D721Med (cell line): ENCODE data around the gene GAREM1.

Experiments used
- DNase-seq: peaks from one replicate; pipeline ENCODE4 v3.0.0; 2011; ENCODE audit warnings: low spot score; ENCODE audit not compliant: insufficient read length
- FAIRE-seq: peaks from 2 replicates; lab custom pipeline; 2011; peaks lifted over from hg19 to GRCh38; lab: Jason Lieb, UNC
- TF ChIP-seq, protein P1 (sequence below): IDR thresholded peaks from 2 replicates; pipeline ENCODE4 v1.5.1; 2012; ENCODE audit warnings: mild to moderate bottlenecking, control low read depth; ENCODE audit not compliant: insufficient read depth; ENCODE audit errors: missing control alignments

Gene GAREM1

DNA sequence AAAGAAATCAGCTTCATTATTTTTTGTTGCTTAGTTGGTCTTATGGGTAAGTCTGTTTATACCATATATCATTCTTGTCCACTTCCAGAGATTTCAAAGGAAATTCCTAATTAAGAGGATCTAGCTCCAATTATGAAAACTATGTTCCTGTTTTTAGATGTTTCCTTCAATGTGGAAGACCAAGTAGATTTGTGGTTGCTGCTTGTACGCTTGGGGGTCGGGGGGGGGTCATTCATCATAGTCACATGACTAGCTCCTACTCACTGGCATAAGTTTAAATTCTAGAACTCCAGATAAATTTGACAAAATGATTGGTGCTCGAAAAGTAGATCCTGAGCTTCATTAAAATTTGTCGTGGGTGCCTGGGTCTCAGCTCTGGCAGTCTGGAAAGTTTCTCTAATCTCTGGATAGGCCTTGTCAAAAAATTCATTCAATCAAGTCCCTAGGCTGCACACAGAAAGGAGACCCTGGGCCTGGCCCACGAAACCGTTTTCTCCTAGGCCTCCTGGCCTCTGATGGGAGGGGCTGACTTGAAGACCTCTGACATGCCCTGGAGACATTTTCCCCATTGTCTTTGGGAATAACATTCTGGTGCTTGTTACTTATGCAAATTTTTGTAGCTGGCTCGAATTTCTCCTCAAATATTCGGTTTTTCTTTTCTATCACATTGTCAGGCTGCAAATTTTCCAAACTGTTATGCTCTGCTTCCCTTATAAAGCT, 218.4 kb downstream of the GAREM1 start:
- FAIRE-seq (peak; percentile 78), DNase-seq (no peak)
- TF ChIP-seq, protein P1, sequence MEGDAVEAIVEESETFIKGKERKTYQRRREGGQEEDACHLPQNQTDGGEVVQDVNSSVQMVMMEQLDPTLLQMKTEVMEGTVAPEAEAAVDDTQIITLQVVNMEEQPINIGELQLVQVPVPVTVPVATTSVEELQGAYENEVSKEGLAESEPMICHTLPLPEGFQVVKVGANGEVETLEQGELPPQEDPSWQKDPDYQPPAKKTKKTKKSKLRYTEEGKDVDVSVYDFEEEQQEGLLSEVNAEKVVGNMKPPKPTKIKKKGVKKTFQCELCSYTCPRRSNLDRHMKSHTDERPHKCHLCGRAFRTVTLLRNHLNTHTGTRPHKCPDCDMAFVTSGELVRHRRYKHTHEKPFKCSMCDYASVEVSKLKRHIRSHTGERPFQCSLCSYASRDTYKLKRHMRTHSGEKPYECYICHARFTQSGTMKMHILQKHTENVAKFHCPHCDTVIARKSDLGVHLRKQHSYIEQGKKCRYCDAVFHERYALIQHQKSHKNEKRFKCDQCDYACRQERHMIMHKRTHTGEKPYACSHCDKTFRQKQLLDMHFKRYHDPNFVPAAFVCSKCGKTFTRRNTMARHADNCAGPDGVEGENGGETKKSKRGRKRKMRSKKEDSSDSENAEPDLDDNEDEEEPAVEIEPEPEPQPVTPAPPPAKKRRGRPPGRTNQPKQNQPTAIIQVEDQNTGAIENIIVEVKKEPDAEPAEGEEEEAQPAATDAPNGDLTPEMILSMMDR: no peak

DNA sequence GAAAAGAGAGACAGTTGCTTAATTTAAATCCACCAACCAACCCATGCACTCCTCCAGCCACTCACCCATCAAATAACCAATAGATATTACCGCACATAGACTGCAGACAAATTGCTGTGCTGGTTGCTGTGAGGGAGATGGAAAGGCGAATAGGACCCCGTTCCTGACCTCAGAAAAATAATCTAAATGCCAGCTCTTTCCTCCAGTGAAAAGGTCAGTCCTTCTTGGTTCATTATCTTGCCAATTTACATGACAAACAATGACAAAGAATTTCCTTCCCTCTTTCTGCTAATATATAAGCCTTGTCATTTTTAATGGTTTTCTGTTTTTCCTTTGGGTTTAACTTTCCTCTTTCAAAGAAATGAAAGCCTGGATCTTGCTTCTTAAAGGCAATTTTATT, 219.2 kb downstream of the GAREM1 start:
- FAIRE-seq (no peak), DNase-seq (no peak)
- TF ChIP-seq, protein P1: no peak

DNA sequence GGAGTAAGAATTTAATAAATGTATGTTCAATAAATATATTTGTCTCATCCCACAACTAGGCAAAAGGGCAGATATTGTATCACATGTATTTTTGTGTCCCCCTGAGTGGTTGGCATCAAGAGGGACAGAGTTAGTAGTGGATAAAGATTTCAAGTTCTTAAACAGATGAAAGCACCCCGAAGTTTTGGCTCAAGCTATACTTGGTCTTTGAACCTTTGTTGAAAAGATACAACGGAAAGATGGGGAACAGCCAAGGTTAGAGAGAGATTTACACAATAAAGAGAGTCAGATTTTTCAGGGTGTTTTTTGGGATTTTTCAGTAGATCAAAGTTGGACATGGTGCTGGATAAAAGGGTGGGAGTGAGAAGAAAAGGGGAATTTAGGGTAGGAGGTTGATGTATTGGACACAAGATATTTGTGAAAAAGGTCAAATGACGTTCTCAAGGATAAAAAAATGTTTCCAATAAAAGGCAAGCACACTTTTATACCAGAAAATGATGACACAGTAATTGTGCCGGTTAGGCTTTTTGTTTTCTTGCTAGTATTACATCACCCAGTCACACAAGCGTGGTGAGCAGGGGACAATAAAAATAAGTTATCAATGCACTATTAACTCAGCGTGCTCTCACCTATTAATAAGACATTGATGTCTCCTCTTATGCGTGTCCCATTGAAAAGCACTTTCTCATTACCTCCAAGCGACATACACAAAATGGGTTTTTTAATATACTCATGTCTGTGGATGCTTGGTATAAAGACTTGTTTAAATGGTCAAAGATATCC, 221.3 kb downstream of the GAREM1 start:
- TF ChIP-seq, protein P1: no peak
- DNase-seq (no peak), FAIRE-seq (peak; percentile 46)

DNA sequence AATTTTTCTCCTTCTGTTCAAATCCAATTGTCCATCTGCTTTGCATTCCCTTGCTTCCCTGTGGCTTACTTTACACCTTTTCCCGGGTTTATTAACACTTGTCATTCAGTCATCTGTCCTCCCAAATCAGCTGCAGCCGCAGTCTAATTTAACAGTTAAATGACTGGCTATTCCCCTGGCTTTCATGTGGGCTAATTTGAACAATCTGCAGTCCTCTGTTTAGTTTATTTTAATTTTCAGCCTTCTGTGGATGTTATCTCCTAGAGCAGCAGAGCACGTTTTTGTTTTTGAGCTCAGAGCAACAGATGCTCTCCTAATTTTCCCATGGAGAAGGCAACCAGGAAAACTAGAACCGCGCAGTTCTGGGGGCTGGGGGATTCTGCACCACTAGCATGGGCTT, 225.8 kb downstream of the GAREM1 start:
- no peak for FAIRE-seq
- TF ChIP-seq, protein P1: no peak
- no peak for DNase-seq

DNA sequence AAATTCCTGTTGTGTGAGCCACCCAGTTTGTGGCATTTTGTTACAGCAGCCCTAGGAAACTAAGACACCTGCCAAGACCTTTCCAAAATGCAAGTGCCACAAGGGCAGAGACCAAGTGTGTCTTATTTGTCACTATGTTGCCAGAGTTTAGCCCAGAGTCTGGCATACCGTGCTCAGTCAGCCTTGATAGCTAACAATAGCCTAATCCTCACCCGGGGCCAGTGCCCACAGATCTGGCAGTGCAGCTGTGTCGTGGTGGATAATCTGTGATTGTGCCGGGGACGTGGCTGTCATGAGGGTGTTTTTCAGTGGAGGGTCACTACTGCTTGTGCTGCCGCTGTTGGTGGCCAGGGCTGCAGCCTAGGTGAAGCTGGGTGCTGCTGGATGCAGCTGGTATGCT, 227.3 kb downstream of the GAREM1 start:
- TF ChIP-seq, protein P1: no peak
- FAIRE-seq: no peak
- no peak for DNase-seq

DNA sequence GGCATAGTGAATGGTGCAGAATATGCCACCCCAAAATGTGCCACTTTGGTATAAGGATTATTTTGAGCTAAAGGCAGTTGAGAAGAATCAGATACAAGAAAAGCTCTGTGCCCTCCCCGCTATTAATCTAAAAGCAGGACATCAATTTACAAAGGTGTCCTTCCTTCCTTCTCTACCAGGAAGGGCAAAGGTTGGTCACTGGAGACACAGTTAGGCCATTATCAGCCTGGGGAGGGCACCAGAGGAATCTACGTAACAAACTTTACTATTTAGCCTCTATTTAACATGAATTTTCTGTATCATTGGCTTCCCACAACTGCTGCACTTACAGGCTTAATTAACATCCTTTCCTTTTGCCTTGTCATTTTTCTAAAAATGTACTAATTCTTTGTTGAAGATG, 228.3 kb downstream of the GAREM1 start:
- TF ChIP-seq, protein P1: no peak
- no peak for FAIRE-seq

More for the DNA sequence above, 228.3 kb downstream of the GAREM1 start:
- no peak for DNase-seq
